Measurements from ENCODE around the gene KLHL3. TPM values are rescaled to one million over a fixed set of nuclear protein-coding genes. Genes with fewer than 3 reads are reported as not detected.

Gene KLHL3
- total and polyA plus RNA-seq, 2 experiments from 2014 or later = 4.9 to 10.8 TPM

DNA sequence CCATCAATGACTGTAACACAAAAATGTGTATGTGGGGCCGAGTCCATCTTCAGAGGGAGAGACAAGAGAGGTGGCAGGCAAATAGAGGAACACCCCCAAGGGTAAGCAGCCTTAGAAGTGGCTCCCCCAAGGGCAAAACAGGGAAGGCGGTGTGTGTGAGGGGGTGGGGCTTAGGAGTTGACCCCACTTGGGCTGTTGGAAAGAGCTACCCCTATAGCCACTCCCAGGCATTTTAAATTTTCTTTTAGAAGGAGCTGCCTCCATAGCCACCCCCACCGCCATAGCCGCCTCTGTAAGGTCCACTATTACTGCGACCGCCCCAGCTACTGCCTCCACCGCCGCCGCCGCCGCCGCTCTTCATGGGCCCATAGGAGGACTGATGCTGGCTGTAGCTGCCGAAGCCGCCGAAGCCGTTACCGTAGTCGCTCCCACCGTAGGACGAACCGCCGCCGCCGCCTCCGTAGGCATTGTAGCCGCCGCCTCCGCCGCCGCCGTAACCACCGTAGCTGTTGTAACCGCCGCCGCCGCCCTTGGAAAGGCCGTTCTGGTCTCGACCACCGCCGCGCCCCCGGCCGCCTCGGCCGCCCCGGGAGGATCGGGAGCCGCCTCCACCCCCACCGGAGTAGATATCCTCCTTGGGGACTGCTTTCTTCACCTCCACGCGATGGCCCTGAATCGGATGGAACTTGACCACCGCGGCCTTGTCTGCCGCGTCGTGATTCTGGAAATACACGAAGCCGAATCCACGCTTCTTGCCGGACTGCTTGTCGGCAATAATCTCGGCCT lies 17.2 kb upstream of the KLHL3 start:
- no peak overlapping the region for H2AFZ ChIP-seq
- peaks cover 37% of the 10 kb centered on the region for H4K20me1 ChIP-seq (replicated peaks; ENCODE audit: insufficient read depth)
- H3K9me2 ChIP-seq (ENCODE audit: insufficient read depth) = no peaks in the 10 kb centered on the region
- peaks cover 23% of the 10 kb centered on the region for H3K4me1 ChIP-seq (ENCODE audit: insufficient read depth)
- no peaks in the 10 kb centered on the region for H3K27me3 ChIP-seq (ENCODE audit: insufficient read depth)
- H3K27me3 Mint-ChIP-seq (ENCODE audit: insufficient read depth, low read depth, poor library complexity) = peaks cover 8% of the 10 kb centered on the region
- H3K79me2 ChIP-seq (replicated peaks; ENCODE audit: insufficient read depth) = peaks cover 48% of the 10 kb centered on the region
- ATAC-seq = peak; percentile 18
- 0 out of 2 replicates have a peak, but pooled peaks cover 3% of the 10 kb centered on the region for H3F3A ChIP-seq (replicated peaks; ENCODE audit: low read depth)
- peak overlapping the region; percentile 75 for H3K4me2 ChIP-seq
- H3K4me3 ChIP-seq = peak overlapping the region; percentile 61
- H3K4me3 Mint-ChIP-seq = peak overlapping the region; percentile 92
- peaks cover 18% of the 10 kb centered on the region for H3K4me1 Mint-ChIP-seq
- H3K27ac Mint-ChIP-seq = peak overlapping the region; percentile 100
- peak overlapping the region; percentile 99 for H3K27ac ChIP-seq (ENCODE audit: low read depth)
- no peaks in the 10 kb centered on the region for H3K36me3 ChIP-seq (ENCODE audit: insufficient read depth)
- TF ChIP-seq EZH2 (IDR thresholded peaks at IDR 0.05; ENCODE audit: low read depth, unreplicated experiment) = no peak
- TF ChIP-seq, protein P1, sequence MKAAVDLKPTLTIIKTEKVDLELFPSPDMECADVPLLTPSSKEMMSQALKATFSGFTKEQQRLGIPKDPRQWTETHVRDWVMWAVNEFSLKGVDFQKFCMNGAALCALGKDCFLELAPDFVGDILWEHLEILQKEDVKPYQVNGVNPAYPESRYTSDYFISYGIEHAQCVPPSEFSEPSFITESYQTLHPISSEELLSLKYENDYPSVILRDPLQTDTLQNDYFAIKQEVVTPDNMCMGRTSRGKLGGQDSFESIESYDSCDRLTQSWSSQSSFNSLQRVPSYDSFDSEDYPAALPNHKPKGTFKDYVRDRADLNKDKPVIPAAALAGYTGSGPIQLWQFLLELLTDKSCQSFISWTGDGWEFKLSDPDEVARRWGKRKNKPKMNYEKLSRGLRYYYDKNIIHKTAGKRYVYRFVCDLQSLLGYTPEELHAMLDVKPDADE (IDR thresholded peaks at IDR 0.05) = no peak
- TF ChIP-seq EZH2phosphoT487 (IDR thresholded peaks at IDR 0.05; ENCODE audit: unreplicated experiment) = no peak
- no peak for TF ChIP-seq POLR2AphosphoS5 (IDR thresholded peaks at IDR 0.05; ENCODE audit: low read depth)
- TF ChIP-seq NANOG (IDR thresholded peaks at IDR 0.05; ENCODE audit: borderline replicate concordance) = no peak
- TF ChIP-seq, protein P2, sequence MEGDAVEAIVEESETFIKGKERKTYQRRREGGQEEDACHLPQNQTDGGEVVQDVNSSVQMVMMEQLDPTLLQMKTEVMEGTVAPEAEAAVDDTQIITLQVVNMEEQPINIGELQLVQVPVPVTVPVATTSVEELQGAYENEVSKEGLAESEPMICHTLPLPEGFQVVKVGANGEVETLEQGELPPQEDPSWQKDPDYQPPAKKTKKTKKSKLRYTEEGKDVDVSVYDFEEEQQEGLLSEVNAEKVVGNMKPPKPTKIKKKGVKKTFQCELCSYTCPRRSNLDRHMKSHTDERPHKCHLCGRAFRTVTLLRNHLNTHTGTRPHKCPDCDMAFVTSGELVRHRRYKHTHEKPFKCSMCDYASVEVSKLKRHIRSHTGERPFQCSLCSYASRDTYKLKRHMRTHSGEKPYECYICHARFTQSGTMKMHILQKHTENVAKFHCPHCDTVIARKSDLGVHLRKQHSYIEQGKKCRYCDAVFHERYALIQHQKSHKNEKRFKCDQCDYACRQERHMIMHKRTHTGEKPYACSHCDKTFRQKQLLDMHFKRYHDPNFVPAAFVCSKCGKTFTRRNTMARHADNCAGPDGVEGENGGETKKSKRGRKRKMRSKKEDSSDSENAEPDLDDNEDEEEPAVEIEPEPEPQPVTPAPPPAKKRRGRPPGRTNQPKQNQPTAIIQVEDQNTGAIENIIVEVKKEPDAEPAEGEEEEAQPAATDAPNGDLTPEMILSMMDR (conservative IDR thresholded peaks at IDR 0.05; ENCODE audit: low read depth in 2 of 2) = no peak
- no peak for TF ChIP-seq STAT1 (IDR thresholded peaks at IDR 0.05; ENCODE audit: unreplicated experiment)
- TF ChIP-seq REST (IDR thresholded peaks at IDR 0.05; ENCODE audit: unreplicated experiment) = no peak
- no peak for TF ChIP-seq ZNF462 (CRISPR knock-in tag; IDR thresholded peaks at IDR 0.05)
- no peak for TF ChIP-seq ZNF331 (CRISPR knock-in tag; IDR thresholded peaks at IDR 0.05; ENCODE audit: low read depth)
- TF ChIP-seq JUNB (IDR thresholded peaks at IDR 0.05; ENCODE audit: unreplicated experiment) = no peak
- no peak for TF ChIP-seq ZNF114 (CRISPR knock-in tag; IDR thresholded peaks at IDR 0.05)
- no peak for TF ChIP-seq CREB1 (CRISPR knock-in tag; IDR thresholded peaks at IDR 0.05; ENCODE audit: low read depth)
- H3K9me3 Mint-ChIP-seq = no peaks in the 10 kb centered on the region; the same call in 2 of the 3 replicates
- peak; percentile 72 for DNase-seq (ENCODE audit: low spot score)
- H3K36me3 Mint-ChIP-seq (ENCODE audit: low read depth) = peaks cover 42% of the 10 kb centered on the region

All from GM23338 (cell line).